ENCODE results near the gene WWC1. TPM values are rescaled to one million over a fixed set of nuclear protein-coding genes. Genes with fewer than 3 reads are reported as not detected.

The WWC1 gene
- total RNA-seq, 1 donor from 2014 or later, result 0.52 TPM

GRCh38 chr5:168486136-168486879, 194.9 kb downstream of the WWC1 start, which contains the start of gene RARS1:
RARS1 (plus strand) TSS chr5:168486471; CDS start chr5:168486499, 28 bp downstream.
- Histone ChIP-seq H3K9ac (ENCODE audit: low read depth in 1 of 3, low read length in 3 of 3) (peak within 1 kb of the TSS; percentile 85 to 94 (median 92)), H3K36me3 (ENCODE audit: control insufficient read depth in 3 of 3, insufficient read depth in 3 of 3, low read length in 3 of 3) (peaks cover 14 to 30% (median 24%) of the 10 kb centered on the region in 3 donors), H3K27ac (ENCODE audit: low read depth, low read length) (peak within 1 kb of the TSS; percentile 33)

GRCh38 chr5:168489059-168489458, 197.6 kb downstream of the WWC1 start:
- no peak overlapping the region for H3K9ac ChIP-seq (ENCODE audit: low read depth in 1 of 3, low read length in 3 of 3)
- H3K9me3 ChIP-seq (ENCODE audit: control insufficient read depth in 3 of 3, low read length in 3 of 3), result no peaks in the 10 kb centered on the region
- H3K4me1 ChIP-seq (ENCODE audit: control insufficient read depth in 3 of 3, insufficient read depth in 3 of 3, low read length in 3 of 3), result peaks cover 5 to 12% (median 7%) of the 10 kb centered on the region in 3 donors
- no peaks in the 10 kb centered on the region for H3K27me3 ChIP-seq (ENCODE audit: control insufficient read depth in 3 of 3, insufficient read depth in 3 of 3, low read length in 3 of 3)
- no peak overlapping the region for H3K4me3 ChIP-seq (ENCODE audit: low read length in 3 of 3)
- no peak overlapping the region for H3K27ac ChIP-seq (ENCODE audit: low read depth, low read length)
- peaks cover 22 to 51% (median 38%) of the 10 kb centered on the region in 3 donors for H3K36me3 ChIP-seq (ENCODE audit: control insufficient read depth in 3 of 3, insufficient read depth in 3 of 3, low read length in 3 of 3)

More at GRCh38 chr5:168486136-168486879, 194.9 kb downstream of the WWC1 start, which contains the start of gene RARS1:
- H3K27me3 ChIP-seq (ENCODE audit: control insufficient read depth in 3 of 3, insufficient read depth in 3 of 3, low read length in 3 of 3), result no peaks in the 10 kb centered on the region
- H3K9me3 ChIP-seq (ENCODE audit: control insufficient read depth in 3 of 3, low read length in 3 of 3), result no peaks in the 10 kb centered on the region
- H3K4me3 ChIP-seq (ENCODE audit: low read length in 3 of 3), result peak within 1 kb of the TSS; percentile 99 to 100 (median 100)
- H3K4me1 ChIP-seq (ENCODE audit: control insufficient read depth in 3 of 3, insufficient read depth in 3 of 3, low read length in 3 of 3), result peaks cover 5 to 12% (median 7%) of the 10 kb centered on the region in 3 donors

GRCh38 chr5:168494057-168494555, 202.7 kb downstream of the WWC1 start:
- Histone ChIP-seq H3K27ac (ENCODE audit: low read depth, low read length) (no peak overlapping the region), H3K9me3 (ENCODE audit: control insufficient read depth in 3 of 3, low read length in 3 of 3) (no peaks in the 10 kb centered on the region), H3K9ac (ENCODE audit: low read depth in 1 of 3, low read length in 3 of 3) (no peak overlapping the region), H3K4me1 (ENCODE audit: control insufficient read depth in 3 of 3, insufficient read depth in 3 of 3, low read length in 3 of 3) (no peaks in the 10 kb centered on the region), H3K36me3 (ENCODE audit: control insufficient read depth in 3 of 3, insufficient read depth in 3 of 3, low read length in 3 of 3) (peaks cover 31 to 73% (median 60%) of the 10 kb centered on the region in 3 donors), H3K27me3 (ENCODE audit: control insufficient read depth in 3 of 3, insufficient read depth in 3 of 3, low read length in 3 of 3) (no peaks in the 10 kb centered on the region), H3K4me3 (ENCODE audit: low read length in 3 of 3) (no peak overlapping the region)

- Histone ChIP-seq H3K27ac (ENCODE audit: low read depth, low read length) (no peak overlapping the region), H3K9me3 (ENCODE audit: control insufficient read depth in 3 of 3, low read length in 3 of 3) (no peaks in the 10 kb centered on the region), H3K4me1 (ENCODE audit: control insufficient read depth in 3 of 3, insufficient read depth in 3 of 3, low read length in 3 of 3) (no peaks in the 10 kb centered on the region), H3K9ac (ENCODE audit: low read depth in 1 of 3, low read length in 3 of 3) (no peak overlapping the region), H3K4me3 (ENCODE audit: low read length in 3 of 3) (no peak overlapping the region), H3K27me3 (ENCODE audit: control insufficient read depth in 3 of 3, insufficient read depth in 3 of 3, low read length in 3 of 3) (no peaks in the 10 kb centered on the region), H3K36me3 (ENCODE audit: control insufficient read depth in 3 of 3, insufficient read depth in 3 of 3, low read length in 3 of 3) (peaks cover 8 to 40% (median 37%) of the 10 kb centered on the region in 3 donors)
Observed at GRCh38 chr5:168502563-168503237, 211.3 kb downstream of the WWC1 start.

GRCh38 chr5:168513861-168514428, 222.5 kb downstream of the WWC1 start:
- no peak overlapping the region for H3K4me3 ChIP-seq (ENCODE audit: low read length in 3 of 3)
- H3K27ac ChIP-seq (ENCODE audit: low read depth, low read length), result no peak overlapping the region
- H3K9me3 ChIP-seq (ENCODE audit: control insufficient read depth in 3 of 3, low read length in 3 of 3), result no peaks in the 10 kb centered on the region
- H3K27me3 ChIP-seq (ENCODE audit: control insufficient read depth in 3 of 3, insufficient read depth in 3 of 3, low read length in 3 of 3), result no peaks in the 10 kb centered on the region
- H3K9ac ChIP-seq (ENCODE audit: low read depth in 1 of 3, low read length in 3 of 3), result no peak overlapping the region
- H3K36me3 ChIP-seq (ENCODE audit: control insufficient read depth in 3 of 3, insufficient read depth in 3 of 3, low read length in 3 of 3), result peaks cover 28 to 80% (median 72%) of the 10 kb centered on the region in 3 donors
- H3K4me1 ChIP-seq (ENCODE audit: control insufficient read depth in 3 of 3, insufficient read depth in 3 of 3, low read length in 3 of 3), result no peaks in the 10 kb centered on the region

Other genes starting within 250 kb of the WWC1 start
- gene RARS1, start 194.8 kb downstream of the WWC1 start, total RNA-seq, result 124 TPM
- 0.52 TPM for gene FBLL1, start 237.7 kb downstream of the WWC1 start, total RNA-seq

Measured in skeletal muscle tissue (tissue), 4 donors.